Activated CD8-positive, alpha-beta memory T cell treated with anti-CD3 and anti-CD28 coated beads for 36 hours (primary cell): Measurements from ENCODE around the gene PLIN5. TPM values are rescaled to one million over a fixed set of nuclear protein-coding genes. Genes with fewer than 3 reads are reported as not detected.
"Not testable (repeated sequence)": the region's sequence is repeated elsewhere in the genome, so short reads cannot be mapped to it uniquely, and the experiment has no call there.

Experiments used
- CTCF ChIA-PET: fragments of 350-600 bp; sonication (Branson Sonifier 250); formaldehyde crosslinking; loops from one replicate; lab custom pipeline; 2021; ENCODE audit warnings: antibody characterized with exemption; lab: Charles Lee
- POLR2A ChIA-PET: fragments of 350-600 bp; sonication (Branson Sonifier 250); formaldehyde crosslinking; loops from one replicate; lab custom pipeline; 2021; ENCODE audit warnings: antibody characterized with exemption; lab: Charles Lee
- total RNA-seq, 2 experiments: library from RNA; stranded (reverse); gene quantifications; one replicate each; pipeline ENCODE4 v1.2.3, GENCODE V29; 2021

Gene PLIN5
- total RNA-seq, 2 experiments from 2014 or later: not detected

- ChIA-PET POLR2A (interaction anchor here (0.6 kb wide), 1 partner anchor 27 kb away, joined by 4 read pairs; no protein-coding TSS in a partner anchor), CTCF (no interaction called here)
Measured at GRCh38 chr19:4531562-4532165, 3.4 kb downstream of the PLIN5 start.

- CTCF ChIA-PET: no interaction called here
- POLR2A ChIA-PET: no interaction called here
Measured at GRCh38 chr19:4529924-4530522, 5.0 kb downstream of the PLIN5 start.

- POLR2A ChIA-PET: no interaction called here
- CTCF ChIA-PET: interaction anchor here (0.5 kb wide), 2 partner anchors 43 to 247 kb away, joined by 3 to 7 read pairs; no protein-coding TSS in a partner anchor
Measured at GRCh38 chr19:4528843-4529242, 6.2 kb downstream of the PLIN5 start.

- POLR2A ChIA-PET, CTCF ChIA-PET: not testable (repeated sequence)
Measured at GRCh38 chr19:4527377-4527776, 7.6 kb downstream of the PLIN5 start.

GRCh38 chr19:4525563-4526002, 9.4 kb downstream of the PLIN5 start:
- ChIA-PET POLR2A (no interaction called here), CTCF (interaction anchor here (0.7 to 1.7 kb wide), 12 partner anchors 9 to 286 kb away, joined by 3 to 7 read pairs (median 3); partner anchors contain the start of genes HDGFL2 and PLIN5)

GRCh38 chr19:4524808-4525562, 10.0 kb downstream of the PLIN5 start:
- CTCF ChIA-PET: interaction anchor here (0.7 to 2.1 kb wide), 16 partner anchors 10 to 286 kb away, joined by 3 to 7 read pairs (median 3); partner anchors contain the start of genes HDGFL2 and PLIN5
- POLR2A ChIA-PET: no interaction called here

- POLR2A ChIA-PET: no interaction called here
- CTCF ChIA-PET: interaction anchor here (0.5 to 2.1 kb wide), 12 partner anchors 11 to 388 kb away, joined by 3 to 7 read pairs (median 3); partner anchors contain the start of gene PLIN5
Measured at GRCh38 chr19:4523306-4524110, 11.5 kb downstream of the PLIN5 start.

- ChIA-PET POLR2A (no interaction called here), CTCF (interaction anchor here (0.5 to 2.1 kb wide), 6 partner anchors 12 to 196 kb away, joined by 3 to 7 read pairs (median 3); partner anchors contain the start of gene PLIN5)
Measured at GRCh38 chr19:4522291-4523002, 12.6 kb downstream of the PLIN5 start.

GRCh38 chr19:4521888-4522242, 13.2 kb downstream of the PLIN5 start:
- CTCF ChIA-PET: no interaction called here
- POLR2A ChIA-PET: no interaction called here

- ChIA-PET POLR2A (no interaction called here), CTCF (no interaction called here)
Measured at GRCh38 chr19:4521170-4521887, 13.7 kb downstream of the PLIN5 start.

- CTCF ChIA-PET: no interaction called here
- POLR2A ChIA-PET: no interaction called here
Measured at GRCh38 chr19:4519521-4520277, 15.3 kb downstream of the PLIN5 start.

- CTCF ChIA-PET: no interaction called here
- POLR2A ChIA-PET: no interaction called here
Measured at GRCh38 chr19:4519172-4519496, 15.9 kb downstream of the PLIN5 start.

- ChIA-PET POLR2A (no interaction called here), CTCF (no interaction called here)
Measured at GRCh38 chr19:4518345-4519171, 16.5 kb downstream of the PLIN5 start, which contains the start of gene PLIN4. PLIN4 (minus strand) TSS chr19:4518486; CDS start chr19:4518272, 214 bp downstream.

GRCh38 chr19:4517451-4518057, 17.5 kb downstream of the PLIN5 start:
- ChIA-PET POLR2A (no interaction called here), CTCF (interaction anchor here (0.6 kb wide), 1 partner anchor 200 kb away, joined by 3 read pairs; no protein-coding TSS in a partner anchor)

- ChIA-PET POLR2A (no interaction called here), CTCF (interaction anchor here (0.6 kb wide), 1 partner anchor 201 kb away, joined by 3 read pairs; no protein-coding TSS in a partner anchor)
Measured at GRCh38 chr19:4516939-4517300, 18.1 kb downstream of the PLIN5 start.
